Liver (tissue), 9 donors: Measurements from ENCODE around the gene EXOC7. TPM values are rescaled to one million over a fixed set of nuclear protein-coding genes. Genes with fewer than 3 reads are reported as not detected.

Experiments
- DNase-seq: peaks from one replicate; pipeline ENCODE4 v3.0.0-alpha.2; 2017; ENCODE audit warnings: low spot score
- H3K27ac ChIP-seq, 2 donors: one replicate each; pipeline ENCODE4 v1.7.0; 2013; ENCODE audit warnings: inconsistent platforms in 2 of 2, low read length in 2 of 2, control low read depth in 1 of 2, low read depth in 1 of 2, mild to moderate bottlenecking in 1 of 2
- H3K27me3 ChIP-seq, 4 donors: one replicate each; pipeline versions ENCODE4 v1.6.1 to v1.7.0; 2013; ENCODE audit warnings: low read length in 3 of 4, inconsistent platforms in 1 of 4, mild to moderate bottlenecking in 1 of 4, moderate library complexity in 1 of 4; ENCODE audit not compliant: control insufficient read depth in 4 of 4, insufficient read depth in 4 of 4
- H3K36me3 ChIP-seq, 4 donors: one replicate each; pipeline versions ENCODE4 v1.6.1 to v1.7.0; 2013; ENCODE audit warnings: low read length in 3 of 4, mild to moderate bottlenecking in 3 of 4, low read depth in 1 of 4, moderate library complexity in 1 of 4; ENCODE audit not compliant: control insufficient read depth in 4 of 4, insufficient read depth in 3 of 4
- H3K4me1 ChIP-seq, 4 donors: one replicate each; pipeline versions ENCODE4 v1.6.1 to v1.7.0; 2013; ENCODE audit warnings: low read length in 3 of 4, mild to moderate bottlenecking in 3 of 4, moderate library complexity in 1 of 4; ENCODE audit not compliant: control insufficient read depth in 4 of 4, insufficient read depth in 4 of 4
- H3K4me3 ChIP-seq, 3 donors: one replicate each; pipeline versions ENCODE4 v1.6.1 to v1.7.0; 2013; ENCODE audit warnings: low read length in 3 of 3, control low read depth in 1 of 3, low read depth in 1 of 3, mild to moderate bottlenecking in 1 of 3
- H3K9ac ChIP-seq, 2 donors: one replicate each; pipeline ENCODE4 v1.7.0; 2013; ENCODE audit warnings: low read length in 2 of 2, mild to moderate bottlenecking in 2 of 2, moderate library complexity in 2 of 2, control low read depth in 1 of 2, low read depth in 1 of 2
- H3K9me3 ChIP-seq, 4 donors: one replicate each; pipeline versions ENCODE4 v1.6.1 to v1.7.0; 2013; ENCODE audit warnings: low read length in 3 of 4; ENCODE audit not compliant: control insufficient read depth in 4 of 4
- CTCF ChIP-seq: fragments of 150-350 bp; IDR thresholded peaks from 2 replicates; pipeline ENCODE4 v1.5.1; 2017; ENCODE audit warnings: improper control_type of control experiment, low read depth, low read length; ENCODE audit not compliant: missing input control
- EGR1 ChIP-seq, 2 donors: IDR thresholded peaks; 2 replicates each; pipeline ENCODE4 v1.6.1; 2016 to 2018; ENCODE audit warnings: antibody characterized with exemption in 2 of 2, low read depth in 2 of 2
- FOXA1 ChIP-seq: IDR thresholded peaks from 2 replicates; pipeline ENCODE4 v1.6.1; 2016; ENCODE audit warnings: antibody characterized with exemption
- FOXA2 ChIP-seq: IDR thresholded peaks from 2 replicates; pipeline ENCODE4 v1.6.1; 2016; ENCODE audit warnings: antibody characterized with exemption
- GABPA ChIP-seq, 2 donors: IDR thresholded peaks in 1 of 2; conservative IDR thresholded peaks in 1 of 2; 2 replicates each; pipeline ENCODE4 v1.6.1; 2016; ENCODE audit warnings: antibody characterized with exemption in 2 of 2, mild to moderate bottlenecking in 1 of 2, moderate library complexity in 1 of 2
- HNF4A ChIP-seq, 2 donors: conservative IDR thresholded peaks; 2 replicates each; pipeline ENCODE4 v1.6.1; 2016; ENCODE audit warnings: antibody characterized with exemption in 2 of 2, mild to moderate bottlenecking in 2 of 2
- HNF4G ChIP-seq: IDR thresholded peaks from 2 replicates; pipeline ENCODE4 v1.6.1; 2016; ENCODE audit warnings: antibody characterized with exemption
- JUND ChIP-seq, 2 donors: IDR thresholded peaks; 2 replicates each; pipeline ENCODE4 v1.6.1; 2016; ENCODE audit warnings: antibody characterized with exemption in 2 of 2
- NR2F2 ChIP-seq: IDR thresholded peaks from 2 replicates; pipeline ENCODE4 v1.6.1; 2016; ENCODE audit warnings: antibody characterized with exemption
- RAD21 ChIP-seq, 2 donors: IDR thresholded peaks; 2 replicates each; pipeline ENCODE4 v1.6.1; 2016; ENCODE audit warnings: antibody characterized with exemption in 2 of 2, mild to moderate bottlenecking in 2 of 2
- REST ChIP-seq: IDR thresholded peaks from 2 replicates; pipeline ENCODE4 v1.6.1; 2016; ENCODE audit warnings: antibody characterized with exemption, mild to moderate bottlenecking
- RXRA ChIP-seq, 2 donors: IDR thresholded peaks; 2 replicates each; pipeline ENCODE4 v1.6.1; 2017 to 2018; ENCODE audit warnings: antibody characterized with exemption in 2 of 2, mild to moderate bottlenecking in 1 of 2
- SP1 ChIP-seq: IDR thresholded peaks from 2 replicates; pipeline ENCODE4 v1.6.1; 2018; ENCODE audit warnings: antibody characterized with exemption, mild to moderate bottlenecking
- TAF1 ChIP-seq: conservative IDR thresholded peaks from 2 replicates; pipeline ENCODE4 v1.6.1; 2016; ENCODE audit warnings: antibody characterized with exemption, mild to moderate bottlenecking
- YY1 ChIP-seq: IDR thresholded peaks from 2 replicates; pipeline ENCODE4 v1.6.1; 2016; ENCODE audit warnings: antibody characterized with exemption, mild to moderate bottlenecking
- WGBS: extraction: QIAGEN DNeasy Blood & Tissue Kit; methylation state at CpG from one replicate; pipeline ENCODE4 v1.1.7; 2013; 5-methylcytosine and 5-hydroxymethylcytosine counted together
- polyA plus RNA-seq, 2 donors: library from polyadenylated mRNA; stranded (reverse) in 1 of 2; unstranded in 1 of 2; fragments of 200-250 nt in 1 of 2; fragments of >200 nt in 1 of 2; fragmentation: Nextera tagmentation in 1 of 2; extraction: Ambion mirVana in 1 of 2; gene quantifications; one replicate each; pipeline versions ENCODE4 v1.2.1 to v1.2.3, GENCODE V29; 2013 to 2015
- total RNA-seq, 2 donors: library from RNA; depleted of rRNA; stranded (reverse); fragments of >200 nt; gene quantifications; one replicate each; pipeline ENCODE4 v1.2.3, GENCODE V29; 2014
- TF ChIP-seq, protein P1 (sequence below): IDR thresholded peaks from 2 replicates; pipeline ENCODE4 v1.6.1; 2016; ENCODE audit warnings: antibody characterized with exemption
- TF ChIP-seq, protein P2 (sequence below): IDR thresholded peaks from 2 replicates; pipeline ENCODE4 v1.6.1; 2016; ENCODE audit warnings: antibody characterized with exemption
- donor health status: healthy.
- donor health status: healthy.
- donor health status: healthy.
- donor health status: healthy.
- donor health status: healthy.

EXOC7 gene
- total and polyA plus RNA-seq, 4 donors, result 28.0 to 64.8 (median 38.2) TPM

GRCh38 chr17:76033139-76033538, 70.4 kb downstream of the EXOC7 start:
- H3K4me3 ChIP-seq, result no peak overlapping the region
- H3K36me3 ChIP-seq, result peaks cover 0 to 7% (median under 1%) of the 10 kb centered on the region in 4 donors
- H3K9ac ChIP-seq, result no peak overlapping the region
- peaks cover 0 to 3% (median 1%) of the 10 kb centered on the region in 4 donors for H3K4me1 ChIP-seq
- TF ChIP-seq SP1 (no peak), RXRA (IDR thresholded peaks at IDR 0.05) (no peak), CTCF (no peak), JUND (IDR thresholded peaks at IDR 0.05) (no peak), HNF4G (no peak), FOXA2 (no peak), GABPA (IDR thresholded peaks at IDR 0.05 in 1 of 2, conservative IDR thresholded peaks at IDR 0.05 in 1 of 2) (no peak), NR2F2 (no peak), YY1 (no peak), FOXA1 (no peak), EGR1 (IDR thresholded peaks at IDR 0.05; ENCODE audit: low read depth in 2 of 2) (no peak), REST (no peak), HNF4A (conservative IDR thresholded peaks at IDR 0.05) (no peak), TAF1 (no peak)
- TF ChIP-seq, protein P1, sequence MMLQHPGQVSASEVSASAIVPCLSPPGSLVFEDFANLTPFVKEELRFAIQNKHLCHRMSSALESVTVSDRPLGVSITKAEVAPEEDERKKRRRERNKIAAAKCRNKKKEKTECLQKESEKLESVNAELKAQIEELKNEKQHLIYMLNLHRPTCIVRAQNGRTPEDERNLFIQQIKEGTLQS, result no peak
- TF ChIP-seq, protein P2, sequence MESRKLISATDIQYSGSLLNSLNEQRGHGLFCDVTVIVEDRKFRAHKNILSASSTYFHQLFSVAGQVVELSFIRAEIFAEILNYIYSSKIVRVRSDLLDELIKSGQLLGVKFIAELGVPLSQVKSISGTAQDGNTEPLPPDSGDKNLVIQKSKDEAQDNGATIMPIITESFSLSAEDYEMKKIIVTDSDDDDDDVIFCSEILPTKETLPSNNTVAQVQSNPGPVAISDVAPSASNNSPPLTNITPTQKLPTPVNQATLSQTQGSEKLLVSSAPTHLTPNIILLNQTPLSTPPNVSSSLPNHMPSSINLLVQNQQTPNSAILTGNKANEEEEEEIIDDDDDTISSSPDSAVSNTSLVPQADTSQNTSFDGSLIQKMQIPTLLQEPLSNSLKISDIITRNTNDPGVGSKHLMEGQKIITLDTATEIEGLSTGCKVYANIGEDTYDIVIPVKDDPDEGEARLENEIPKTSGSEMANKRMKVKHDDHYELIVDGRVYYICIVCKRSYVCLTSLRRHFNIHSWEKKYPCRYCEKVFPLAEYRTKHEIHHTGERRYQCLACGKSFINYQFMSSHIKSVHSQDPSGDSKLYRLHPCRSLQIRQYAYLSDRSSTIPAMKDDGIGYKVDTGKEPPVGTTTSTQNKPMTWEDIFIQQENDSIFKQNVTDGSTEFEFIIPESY, result no peak
- 96% methylated on average over 6 of the region's 6 CpGs for WGBS
- H3K9me3 ChIP-seq, result no peaks in the 10 kb centered on the region
- no peaks in the 10 kb centered on the region for H3K27me3 ChIP-seq
- H3K27ac ChIP-seq, result no peak overlapping the region
- DNase-seq, result no peak

DNA sequence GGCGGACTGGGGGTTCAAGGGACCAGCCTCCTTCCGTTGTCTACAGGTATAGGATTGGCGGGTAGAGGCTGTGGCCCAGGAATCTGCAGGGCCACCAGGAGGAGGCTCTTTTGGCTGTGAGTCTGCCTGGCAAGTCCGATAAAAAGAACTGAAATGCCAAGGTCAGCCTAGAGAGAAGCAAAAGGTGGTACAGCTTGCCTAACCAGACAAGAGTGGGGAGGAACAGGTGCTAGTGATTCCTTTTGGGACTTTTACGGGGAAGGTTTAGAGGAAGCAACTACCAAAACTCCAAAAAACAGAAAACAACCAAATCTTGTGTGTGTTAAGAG, 70.8 kb downstream of the EXOC7 start:
- H3K4me1 ChIP-seq, result peaks cover 0 to 3% (median 1%) of the 10 kb centered on the region in 4 donors
- no peaks in the 10 kb centered on the region for H3K27me3 ChIP-seq
- DNase-seq, result no peak
- no peaks in the 10 kb centered on the region for H3K9me3 ChIP-seq
- no peak overlapping the region for H3K27ac ChIP-seq
- peaks cover 0 to 3% (median 0%) of the 10 kb centered on the region in 4 donors for H3K36me3 ChIP-seq
- no peak overlapping the region for H3K9ac ChIP-seq
- WGBS, result 94% methylated on average over 5 of the region's 5 CpGs
- H3K4me3 ChIP-seq, result no peak overlapping the region
- TF ChIP-seq, protein P2, result no peak
- TF ChIP-seq HNF4A (conservative IDR thresholded peaks at IDR 0.05) (no peak), GABPA (IDR thresholded peaks at IDR 0.05 in 1 of 2, conservative IDR thresholded peaks at IDR 0.05 in 1 of 2) (no peak), CTCF (no peak), FOXA2 (no peak), REST (no peak), RAD21 (IDR thresholded peaks at IDR 0.05) (no peak)
